HepG2 (cell line): ENCODE results near the gene SPINK8. TPM values are rescaled to one million over a fixed set of nuclear protein-coding genes. Genes with fewer than 3 reads are reported as not detected.
A peak's percentile ranks its signal among the peaks of the same experiment; 100 is the strongest.

Experiments
- CEBPB ChIP-seq: IDR thresholded peaks from 2 replicates; pipeline ENCODE4 v1.6.1; 2011; ENCODE audit warnings: low read depth, low read length, improper control_type of control experiment, borderline replicate concordance
- CSRNP1 ChIP-seq: sonication (generic); formaldehyde crosslinking; IDR thresholded peaks from 2 replicates; pipeline ENCODE4 v1.8.1; 2023; ENCODE audit warnings: mild to moderate bottlenecking, missing genetic modification reagents
- FOXP1 ChIP-seq, 2 experiments: fragments of 450-650 bp in 1 of 2; IDR thresholded peaks; 2 replicates each; pipeline ENCODE4 v1.6.1; 2017 to 2018; ENCODE audit warnings: antibody characterized with exemption in 1 of 2
- GPN1 ChIP-seq: sonication (generic); formaldehyde crosslinking; IDR thresholded peaks from 2 replicates; pipeline ENCODE4 v1.5.1; 2020; ENCODE audit warnings: missing genetic modification reagents, borderline replicate concordance
- NCOA2 ChIP-seq: sonication (generic); formaldehyde crosslinking; IDR thresholded peaks from 2 replicates; pipeline ENCODE4 v1.8.0; 2022; ENCODE audit warnings: inconsistent platforms
- PRPF4 ChIP-seq: fragments of 200-400 bp; formaldehyde crosslinking; IDR thresholded peaks from 2 replicates; pipeline ENCODE4 v1.6.1; 2016; ENCODE audit warnings: low read length, low read depth; ENCODE audit not compliant: poor library complexity, severe bottlenecking
- SPEN ChIP-seq: sonication (generic); formaldehyde crosslinking; IDR thresholded peaks from 2 replicates; pipeline ENCODE4 v1.5.1; 2020; ENCODE audit warnings: low read depth, mild to moderate bottlenecking, missing genetic modification reagents
- ZC3H4 ChIP-seq: sonication (generic); formaldehyde crosslinking; IDR thresholded peaks from 2 replicates; pipeline ENCODE4 v1.4.0; 2020; ENCODE audit warnings: missing genetic modification reagents, borderline replicate concordance
- ZMYM3 ChIP-seq: sonication (generic); formaldehyde crosslinking; IDR thresholded peaks from 2 replicates; pipeline ENCODE4 v1.5.1; 2020; ENCODE audit warnings: mild to moderate bottlenecking, missing genetic modification reagents
- ZNF142 ChIP-seq: sonication (generic); formaldehyde crosslinking; IDR thresholded peaks from 2 replicates; pipeline ENCODE4 v1.4.0; 2020; ENCODE audit warnings: missing genetic modification reagents
- ZNF160 ChIP-seq: sonication (generic); formaldehyde crosslinking; IDR thresholded peaks from 2 replicates; pipeline ENCODE4 v1.8.0; 2022; ENCODE audit warnings: mild to moderate bottlenecking, inconsistent platforms, missing genetic modification reagents
- ZNF20 ChIP-seq: sonication (generic); formaldehyde crosslinking; IDR thresholded peaks from 2 replicates; pipeline ENCODE4 v1.4.0; 2020; ENCODE audit warnings: mild to moderate bottlenecking, moderate library complexity, missing genetic modification reagents
- ZNF230 ChIP-seq: sonication (generic); formaldehyde crosslinking; IDR thresholded peaks from 2 replicates; pipeline ENCODE4 v1.4.0; 2020; ENCODE audit warnings: mild to moderate bottlenecking, missing genetic modification reagents
- ZNF282 ChIP-seq: fragments of 450-650 bp; IDR thresholded peaks from 2 replicates; pipeline ENCODE4 v1.6.1; 2018; ENCODE audit not compliant: partially characterized antibody
- ZNF383 ChIP-seq: sonication (generic); formaldehyde crosslinking; IDR thresholded peaks from 2 replicates; pipeline ENCODE4 v1.4.0; 2020; ENCODE audit warnings: missing genetic modification reagents, mild to moderate bottlenecking, borderline replicate concordance
- ZNF546 ChIP-seq: sonication (generic); formaldehyde crosslinking; conservative IDR thresholded peaks from 2 replicates; pipeline ENCODE4 v1.8.1; 2023; ENCODE audit warnings: mild to moderate bottlenecking, missing genetic modification reagents
- ZNF549 ChIP-seq: sonication (generic); formaldehyde crosslinking; IDR thresholded peaks from 2 replicates; pipeline ENCODE4 v1.5.0; 2020; ENCODE audit warnings: missing genetic modification reagents
- ZNF660 ChIP-seq: sonication (generic); formaldehyde crosslinking; IDR thresholded peaks from 2 replicates; pipeline ENCODE4 v1.5.1; 2020; ENCODE audit warnings: mild to moderate bottlenecking, low read depth, missing genetic modification reagents, borderline replicate concordance
- ZNF7 ChIP-seq: IDR thresholded peaks from 2 replicates; pipeline ENCODE4 v1.6.1; 2016; ENCODE audit warnings: missing biosample characterization, missing genetic modification reagents
- ZNF816 ChIP-seq: sonication (generic); formaldehyde crosslinking; IDR thresholded peaks from 2 replicates; pipeline ENCODE4 v1.8.0; 2022; ENCODE audit warnings: missing genetic modification reagents, mild to moderate bottlenecking, borderline replicate concordance
- polyA plus RNA-seq, 8 experiments: library from polyadenylated mRNA; depleted of rRNA in 3 of 8; stranded (reverse) in 7 of 8; unstranded in 1 of 8; fragments of >200 nt; fragmentation: Illumina TruSeq in 4 of 8; extraction: Trizol in 4 of 8; gene quantifications; 2 replicates each; pipeline versions ENCODE4 v1.2.1 to v1.2.3, GENCODE V29; 2011 to 2016; ENCODE audit warnings: low read depth in 4 of 8, missing spikeins in 1 of 8, mixed read lengths in 1 of 8; ENCODE audit not compliant: insufficient read depth in 1 of 8
- total RNA-seq, 5 experiments: library from RNA; depleted of rRNA; stranded (reverse); fragments of >200 nt; fragmentation: Illumina TruSeq; extraction: Trizol; gene quantifications; 2 replicates each; pipeline ENCODE4 v1.2.3, GENCODE V29; 2016; ENCODE audit warnings: low read depth in 1 of 5
- TF ChIP-seq, protein P1 (sequence below): sonication (generic); formaldehyde crosslinking; IDR thresholded peaks from 2 replicates; pipeline ENCODE4 v1.5.1; 2020; ENCODE audit warnings: mild to moderate bottlenecking, missing genetic modification reagents, moderate library complexity

SPINK8 gene
- total and polyA plus RNA-seq, 2 of the 13 experiments (the other 11 are each of a cell fraction or from before 2014, with no cell fraction given): not detected

DNA sequence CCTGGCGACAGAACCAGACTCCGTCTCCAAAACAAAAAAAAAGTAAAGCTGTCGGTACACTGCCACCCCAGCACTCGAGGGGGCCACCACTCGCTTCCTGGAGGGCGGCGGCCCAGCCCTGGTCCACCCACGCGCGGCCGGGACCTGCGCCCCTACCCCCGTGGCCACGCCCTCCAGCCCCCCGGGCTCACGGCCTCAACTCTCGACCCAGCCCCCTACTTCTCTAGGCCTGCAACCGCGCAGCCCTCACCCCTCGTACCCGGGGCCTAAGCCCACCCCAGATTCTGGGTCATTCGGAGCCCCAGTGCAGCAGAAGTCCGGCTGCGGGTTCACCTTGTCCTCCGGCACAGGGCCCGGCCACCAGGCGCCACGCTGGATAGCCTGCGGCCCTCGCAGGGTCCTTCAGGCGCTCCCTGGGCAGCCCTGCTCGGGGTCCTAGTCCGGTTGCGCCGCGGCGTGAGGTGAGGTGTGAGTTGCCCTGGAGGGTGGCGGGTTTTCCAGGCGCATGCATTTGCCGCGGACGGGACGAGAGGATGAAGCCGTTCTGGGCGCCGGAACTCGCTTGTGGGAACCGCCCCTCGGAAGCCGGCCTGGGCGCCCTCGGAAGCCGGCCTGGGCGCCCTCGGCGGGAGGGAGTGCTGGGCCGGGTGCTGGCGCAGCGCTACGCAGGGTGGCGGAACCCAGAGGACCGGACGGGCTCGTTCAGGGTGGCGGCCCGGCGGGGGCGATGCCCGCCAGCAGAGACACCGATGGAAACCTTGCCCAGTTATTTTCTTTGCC, 32.3 kb downstream of the SPINK8 start, which contains the start of gene NME6 (continued):
- TF ChIP-seq CSRNP1 (CRISPR knock-in tag): peak; percentile 90
- no peak for TF ChIP-seq ZC3H4 (CRISPR knock-in tag)
- no peak; the same call in 1 of the 2 replicates for TF ChIP-seq ZMYM3 (CRISPR knock-in tag)
- peak; percentile 95 for TF ChIP-seq ZNF230 (CRISPR knock-in tag)
- TF ChIP-seq ZNF7: 0 out of 2 replicates have a peak, but pooled peaks have one; percentile 12
- TF ChIP-seq ZNF816: peak; percentile 89
- no peak for TF ChIP-seq ZNF549
- TF ChIP-seq ZNF142 (CRISPR knock-in tag): peak; percentile 69; the same call in 1 of the 2 replicates
- peak; percentile 91; the same call in 1 of the 2 replicates for TF ChIP-seq GPN1
- no peak for TF ChIP-seq PRPF4
- no peak for TF ChIP-seq FOXP1 (IDR thresholded peaks at IDR 0.05)
- no peak for TF ChIP-seq FOXP1 (CRISPR knock-in tag; IDR thresholded peaks at IDR 0.05)
- TF ChIP-seq NCOA2 (CRISPR knock-in tag): peak; percentile 62; the same call in 1 of the 2 replicates
- TF ChIP-seq, protein P1, sequence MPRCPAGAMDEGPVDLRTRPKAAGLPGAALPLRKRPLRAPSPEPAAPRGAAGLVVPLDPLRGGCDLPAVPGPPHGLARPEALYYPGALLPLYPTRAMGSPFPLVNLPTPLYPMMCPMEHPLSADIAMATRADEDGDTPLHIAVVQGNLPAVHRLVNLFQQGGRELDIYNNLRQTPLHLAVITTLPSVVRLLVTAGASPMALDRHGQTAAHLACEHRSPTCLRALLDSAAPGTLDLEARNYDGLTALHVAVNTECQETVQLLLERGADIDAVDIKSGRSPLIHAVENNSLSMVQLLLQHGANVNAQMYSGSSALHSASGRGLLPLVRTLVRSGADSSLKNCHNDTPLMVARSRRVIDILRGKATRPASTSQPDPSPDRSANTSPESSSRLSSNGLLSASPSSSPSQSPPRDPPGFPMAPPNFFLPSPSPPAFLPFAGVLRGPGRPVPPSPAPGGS: peak; percentile 71; the same call in 1 of the 2 replicates
- peak; percentile 93 for TF ChIP-seq ZNF160
- TF ChIP-seq ZNF282: no peak
- peak; percentile 73; the same call in 1 of the 2 replicates for TF ChIP-seq ZNF546
- no peak for TF ChIP-seq CEBPB
- no peak; the same call in 1 of the 2 replicates for TF ChIP-seq ZNF383 (CRISPR knock-in tag)
- TF ChIP-seq ZNF660 (CRISPR knock-in tag): no peak
- peak; percentile 83; the same call in 1 of the 2 replicates for TF ChIP-seq ZNF20 (CRISPR knock-in tag)
- peak; percentile 98 for TF ChIP-seq SPEN (CRISPR knock-in tag)
